GM12865 (cell line): ENCODE measurements around the gene VTA1.

Source experiments
- DNase-seq: peaks from one replicate; pipeline ENCODE4 v3.0.0; 2010; ENCODE audit warnings: low read depth
- H3K4me3 ChIP-seq: 2 replicates; pipeline ENCODE4 v1.5.1; 2011; ENCODE audit warnings: mild to moderate bottlenecking, low read depth, low read length, control low read depth
- TF ChIP-seq, protein P1 (sequence below): IDR thresholded peaks from 2 replicates; pipeline ENCODE4 v1.5.1; 2011; ENCODE audit warnings: low read length, control low read depth, low read depth, inconsistent platforms; ENCODE audit not compliant: insufficient read depth; ENCODE audit errors: missing control alignments

VTA1 gene

DNA sequence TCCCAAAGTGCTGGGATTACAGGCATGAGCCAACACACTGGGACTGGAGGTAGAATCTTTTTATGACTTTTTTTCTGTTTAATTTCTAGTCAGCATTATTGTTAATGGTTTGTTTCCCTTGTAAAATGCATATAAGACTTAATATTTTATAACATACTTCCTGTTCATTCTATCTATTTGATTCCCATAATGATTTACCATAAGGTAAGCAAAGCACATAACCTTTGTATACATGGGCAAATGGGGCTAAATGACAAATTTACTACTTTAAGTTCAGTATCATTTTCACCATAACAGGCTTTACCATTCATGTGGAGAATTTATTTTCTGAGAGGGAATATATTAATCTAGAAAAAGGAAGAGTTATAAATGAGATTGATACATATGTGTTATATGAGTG, 24.3 kb downstream of the VTA1 start:
- H3K4me3 ChIP-seq: no peak overlapping the region
- TF ChIP-seq, protein P1, sequence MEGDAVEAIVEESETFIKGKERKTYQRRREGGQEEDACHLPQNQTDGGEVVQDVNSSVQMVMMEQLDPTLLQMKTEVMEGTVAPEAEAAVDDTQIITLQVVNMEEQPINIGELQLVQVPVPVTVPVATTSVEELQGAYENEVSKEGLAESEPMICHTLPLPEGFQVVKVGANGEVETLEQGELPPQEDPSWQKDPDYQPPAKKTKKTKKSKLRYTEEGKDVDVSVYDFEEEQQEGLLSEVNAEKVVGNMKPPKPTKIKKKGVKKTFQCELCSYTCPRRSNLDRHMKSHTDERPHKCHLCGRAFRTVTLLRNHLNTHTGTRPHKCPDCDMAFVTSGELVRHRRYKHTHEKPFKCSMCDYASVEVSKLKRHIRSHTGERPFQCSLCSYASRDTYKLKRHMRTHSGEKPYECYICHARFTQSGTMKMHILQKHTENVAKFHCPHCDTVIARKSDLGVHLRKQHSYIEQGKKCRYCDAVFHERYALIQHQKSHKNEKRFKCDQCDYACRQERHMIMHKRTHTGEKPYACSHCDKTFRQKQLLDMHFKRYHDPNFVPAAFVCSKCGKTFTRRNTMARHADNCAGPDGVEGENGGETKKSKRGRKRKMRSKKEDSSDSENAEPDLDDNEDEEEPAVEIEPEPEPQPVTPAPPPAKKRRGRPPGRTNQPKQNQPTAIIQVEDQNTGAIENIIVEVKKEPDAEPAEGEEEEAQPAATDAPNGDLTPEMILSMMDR: no peak
- no peak for DNase-seq

DNA sequence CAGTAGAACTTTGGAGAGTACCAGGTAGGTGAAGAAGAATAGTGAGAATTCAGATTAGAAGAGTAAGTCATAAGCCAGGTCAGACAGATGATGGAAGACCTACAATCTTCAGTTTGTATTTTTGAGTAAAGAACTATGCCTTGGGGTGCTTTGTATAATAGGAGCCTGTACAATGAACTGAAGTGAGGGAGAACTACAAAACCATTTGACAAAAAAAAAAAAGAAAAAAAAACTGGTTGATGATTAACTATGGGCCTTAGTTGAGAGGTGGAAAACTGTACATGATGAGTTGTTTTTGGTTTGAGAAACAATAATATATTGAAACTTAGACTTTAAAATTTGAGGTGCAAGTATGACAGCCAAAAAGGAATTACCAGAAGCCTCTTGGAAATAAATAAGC, 25.7 kb downstream of the VTA1 start:
- TF ChIP-seq, protein P1: no peak
- DNase-seq: no peak

DNA sequence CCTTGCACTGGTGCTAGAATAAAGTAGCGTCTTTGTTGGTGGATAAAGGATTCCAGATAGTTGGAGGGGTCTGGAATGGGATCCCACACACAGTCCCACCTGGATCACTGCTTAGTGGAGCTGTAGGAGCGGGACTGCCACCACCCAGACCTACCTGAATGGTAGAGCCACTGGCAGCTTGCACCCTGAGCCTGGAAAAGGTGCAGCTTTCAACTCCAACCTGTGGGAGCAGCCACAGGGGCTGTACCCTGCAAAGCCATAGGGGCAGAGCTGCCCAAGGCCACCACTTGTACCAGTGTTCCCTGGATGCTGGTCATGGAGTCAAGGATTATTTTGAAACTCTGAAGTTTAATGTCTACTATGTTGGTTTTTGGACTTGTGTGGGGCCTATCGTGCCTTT, 26.9 kb downstream of the VTA1 start:
- DNase-seq: no peak
- TF ChIP-seq, protein P1: no peak

More for the DNA sequence above, 25.7 kb downstream of the VTA1 start:
- H3K4me3 ChIP-seq: no peak overlapping the region

DNA sequence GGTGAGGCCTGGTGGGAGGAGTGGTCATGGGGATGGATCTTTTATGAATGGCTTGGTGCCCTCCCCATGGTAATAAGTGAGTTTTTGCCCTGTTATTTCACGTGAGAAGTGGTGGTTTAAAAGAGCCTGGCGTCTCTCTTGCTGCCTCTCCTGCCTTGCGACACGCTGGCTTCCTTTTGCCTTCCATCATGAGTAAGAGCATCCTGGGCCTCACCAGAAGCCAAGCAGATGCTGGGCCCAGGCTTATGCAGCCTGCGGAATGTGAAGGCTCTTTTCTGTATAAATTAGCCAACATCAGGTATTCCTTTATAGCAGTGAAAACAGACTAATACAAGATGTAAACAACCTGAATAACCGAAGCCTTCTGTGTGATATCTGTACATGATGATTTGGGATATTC, 27.6 kb downstream of the VTA1 start:
- no peak for DNase-seq
- no peak overlapping the region for H3K4me3 ChIP-seq
- TF ChIP-seq, protein P1: no peak

More for the DNA sequence above, 26.9 kb downstream of the VTA1 start:
- H3K4me3 ChIP-seq: no peak overlapping the region

DNA sequence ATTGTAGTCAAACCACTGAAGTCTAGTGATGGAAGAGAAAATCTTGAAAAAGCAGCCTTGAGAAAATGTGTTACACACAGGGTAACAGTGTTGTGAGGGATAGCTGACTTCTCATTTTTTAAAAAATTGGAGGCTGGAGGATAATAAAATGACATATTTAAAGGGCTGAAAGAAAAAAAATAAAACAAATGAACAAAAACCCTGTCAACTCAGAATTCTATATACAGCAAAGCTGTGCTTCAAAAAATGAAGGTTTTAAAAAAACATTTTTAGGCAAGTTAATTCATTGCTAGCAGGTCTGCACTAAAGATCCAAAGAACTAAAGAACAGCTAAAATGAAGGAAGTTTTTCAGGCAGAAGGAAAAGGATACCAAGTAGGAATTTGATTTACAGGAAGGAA, 31.1 kb downstream of the VTA1 start:
- H3K4me3 ChIP-seq: no peak overlapping the region
- TF ChIP-seq, protein P1: no peak
- no peak for DNase-seq

DNA sequence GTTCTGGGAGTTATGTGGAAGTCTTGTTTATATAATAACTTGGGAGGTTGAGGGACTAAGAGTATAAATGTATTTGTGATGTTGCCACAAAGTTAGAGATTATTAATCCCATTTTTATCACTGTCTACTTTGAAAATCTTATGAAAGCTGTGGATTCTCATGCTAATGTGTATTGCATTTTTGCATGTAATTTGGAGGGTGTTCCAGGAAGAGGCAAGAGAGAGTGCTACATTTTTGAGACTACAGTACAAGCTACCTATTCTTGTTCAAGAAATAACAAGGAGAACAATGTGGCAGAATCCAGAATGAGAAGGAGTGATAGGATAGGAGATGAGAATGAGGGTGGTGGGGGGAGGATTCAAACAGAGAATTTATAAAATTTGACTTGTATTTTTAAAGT, 34.9 kb downstream of the VTA1 start:
- TF ChIP-seq, protein P1: no peak
- DNase-seq: no peak
- no peak overlapping the region for H3K4me3 ChIP-seq

DNA sequence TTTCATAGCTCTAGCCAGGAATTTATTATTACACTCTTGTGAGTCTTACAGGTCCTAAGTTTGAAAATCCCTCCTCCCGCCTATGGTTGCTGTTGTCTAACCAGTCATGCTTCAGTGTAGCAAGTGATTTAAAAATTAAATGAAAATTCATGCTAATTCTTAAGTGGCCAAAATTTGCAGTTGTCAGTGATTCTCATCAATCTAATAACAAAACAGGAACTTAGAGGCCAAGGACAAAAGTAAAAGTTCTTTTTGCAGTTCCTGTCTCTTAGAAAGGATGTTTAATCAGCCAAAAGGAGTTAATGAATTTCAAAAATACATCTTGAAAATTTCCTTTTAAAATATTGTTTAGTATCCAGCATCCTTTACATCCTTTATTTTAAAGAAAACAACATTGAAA, 36.3 kb downstream of the VTA1 start:
- no peak for DNase-seq
- TF ChIP-seq, protein P1: no peak
- H3K4me3 ChIP-seq: no peak overlapping the region
